ENCODE measurements around the gene DDX60.

The DDX60 gene

GRCh38 chr4:168199260-168199957, 119.1 kb downstream of the DDX60 start:
- no peak for DNase-seq

GRCh38 chr4:168197926-168198325, 120.6 kb downstream of the DDX60 start:
- DNase-seq, result no peak

GRCh38 chr4:168188754-168189153, 129.8 kb downstream of the DDX60 start:
- DNase-seq, result no peak

- no peak for DNase-seq
Measured at GRCh38 chr4:168183717-168184571, 134.6 kb downstream of the DDX60 start.

GRCh38 chr4:168177546-168178149, 140.9 kb downstream of the DDX60 start:
- DNase-seq, result no peak

GRCh38 chr4:168174308-168174707, 144.2 kb downstream of the DDX60 start:
- no peak for DNase-seq

GRCh38 chr4:168167714-168168284, 150.8 kb downstream of the DDX60 start:
- no peak for DNase-seq
